Mucosa of rectum (tissue), 2 donors: ENCODE data around the gene ZSCAN30.
A peak's percentile ranks its signal among the peaks of the same experiment; 100 is the strongest.

Source experiments
- H3K27ac ChIP-seq, 2 donors: one replicate each; pipeline ENCODE4 v1.7.0; 2013; ENCODE audit warnings: inconsistent platforms in 2 of 2, low read depth in 2 of 2, low read length in 2 of 2
- H3K27me3 ChIP-seq, 2 donors: one replicate each; pipeline ENCODE4 v1.7.0; 2013; ENCODE audit warnings: low read length in 2 of 2; ENCODE audit not compliant: control insufficient read depth in 2 of 2, insufficient read depth in 2 of 2
- H3K36me3 ChIP-seq, 2 donors: one replicate each; pipeline ENCODE4 v1.7.0; 2013; ENCODE audit warnings: low read length in 2 of 2; ENCODE audit not compliant: control insufficient read depth in 2 of 2, insufficient read depth in 2 of 2
- H3K4me1 ChIP-seq, 2 donors: one replicate each; pipeline ENCODE4 v1.7.0; 2013; ENCODE audit warnings: low read length in 2 of 2, mild to moderate bottlenecking in 1 of 2; ENCODE audit not compliant: control insufficient read depth in 2 of 2, insufficient read depth in 2 of 2
- H3K4me3 ChIP-seq, 2 donors: one replicate each; pipeline ENCODE4 v1.7.0; 2013; ENCODE audit warnings: low read length in 2 of 2
- H3K9ac ChIP-seq, 2 donors: one replicate each; pipeline ENCODE4 v1.7.0; 2013; ENCODE audit warnings: low read length in 2 of 2, low read depth in 1 of 2, mild to moderate bottlenecking in 1 of 2
- H3K9me3 ChIP-seq, 2 donors: one replicate each; pipeline ENCODE4 v1.7.0; 2013; ENCODE audit warnings: low read length in 2 of 2; ENCODE audit not compliant: control insufficient read depth in 2 of 2
- donor health status: healthy.
- donor health status: Normal muscosa, but diverticular disease.

The ZSCAN30 gene

GRCh38 chr18:35290094-35290735 is at the start of gene ZSCAN30:
ZSCAN30 (minus strand) TSS chr18:35290229; CDS start chr18:35264352, 25,877 bp downstream.
- peak within 1 kb of the TSS; percentile 82 to 98 for H3K4me3 ChIP-seq

GRCh38 chr18:35337286-35337685 is 47.3 kb upstream of the ZSCAN30 start:
- H3K9me3 ChIP-seq = no peaks in the 10 kb centered on the region
- no peaks in the 10 kb centered on the region for H3K4me1 ChIP-seq
- peaks cover 72 to 84% of the 10 kb centered on the region in 2 donors for H3K36me3 ChIP-seq
- H3K4me3 ChIP-seq = no peak overlapping the region
- H3K27ac ChIP-seq = no peak overlapping the region
- no peaks in the 10 kb centered on the region for H3K27me3 ChIP-seq
- H3K9ac ChIP-seq = no peak overlapping the region

More at GRCh38 chr18:35290094-35290735, at the start of gene ZSCAN30:
- Histone ChIP-seq H3K36me3 (peaks cover 0 to 14% of the 10 kb centered on the region in 2 donors), H3K27me3 (no peaks in the 10 kb centered on the region), H3K9ac (peak within 1 kb of the TSS; percentile 85 to 86), H3K27ac (peak within 1 kb of the TSS; percentile 74 to 86), H3K4me1 (peaks cover 7 to 11% of the 10 kb centered on the region in 2 donors), H3K9me3 (no peaks in the 10 kb centered on the region)

DNA sequence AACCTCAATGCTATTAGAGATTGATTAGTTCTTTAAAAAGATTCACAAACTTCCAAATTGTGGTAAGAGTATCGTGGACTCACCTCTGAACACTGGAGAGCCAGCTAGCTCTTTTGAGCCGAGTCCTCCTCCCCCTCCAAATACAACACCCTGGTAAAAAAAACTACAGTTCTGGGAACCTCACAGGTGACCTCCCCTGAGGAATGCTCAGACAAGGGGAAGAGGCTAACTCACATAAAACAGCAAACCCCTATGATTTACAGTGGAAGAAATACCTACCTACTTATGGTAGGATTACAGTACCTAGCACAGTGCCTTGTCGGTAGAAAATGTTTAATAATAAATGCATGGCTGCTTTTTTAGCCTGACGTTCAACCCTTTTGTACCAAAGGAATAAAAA is 45.8 kb upstream of the ZSCAN30 start:
- H3K4me3 ChIP-seq = no peak overlapping the region
- H3K4me1 ChIP-seq = no peaks in the 10 kb centered on the region
- H3K9ac ChIP-seq = no peak overlapping the region
- H3K27me3 ChIP-seq = no peaks in the 10 kb centered on the region
- H3K9me3 ChIP-seq = no peaks in the 10 kb centered on the region
- H3K27ac ChIP-seq = no peak overlapping the region
- H3K36me3 ChIP-seq = peaks cover 77 to 83% of the 10 kb centered on the region in 2 donors

DNA sequence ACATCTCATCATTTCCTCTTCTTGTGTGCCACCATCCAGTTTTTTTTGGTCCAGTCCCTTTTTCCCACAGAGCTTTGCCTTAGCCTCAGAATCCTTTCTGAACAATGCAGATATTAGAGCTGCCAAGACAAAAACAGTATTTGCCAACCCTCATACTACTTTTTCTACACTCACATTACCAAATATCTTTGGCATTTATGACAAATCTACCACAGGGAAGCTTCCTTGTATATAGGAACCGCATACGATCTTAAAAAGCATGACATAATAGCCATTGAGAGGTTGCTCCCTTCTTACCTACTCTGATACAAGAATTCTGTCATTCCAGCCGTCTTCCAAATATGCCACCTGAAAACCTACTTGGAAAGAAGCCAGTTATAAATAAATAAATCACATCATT is 44.8 kb upstream of the ZSCAN30 start:
- Histone ChIP-seq H3K27me3 (no peaks in the 10 kb centered on the region), H3K9ac (no peak overlapping the region), H3K4me1 (no peaks in the 10 kb centered on the region), H3K27ac (no peak overlapping the region), H3K9me3 (no peaks in the 10 kb centered on the region), H3K36me3 (peaks cover 70 to 74% of the 10 kb centered on the region in 2 donors), H3K4me3 (no peak overlapping the region)

DNA sequence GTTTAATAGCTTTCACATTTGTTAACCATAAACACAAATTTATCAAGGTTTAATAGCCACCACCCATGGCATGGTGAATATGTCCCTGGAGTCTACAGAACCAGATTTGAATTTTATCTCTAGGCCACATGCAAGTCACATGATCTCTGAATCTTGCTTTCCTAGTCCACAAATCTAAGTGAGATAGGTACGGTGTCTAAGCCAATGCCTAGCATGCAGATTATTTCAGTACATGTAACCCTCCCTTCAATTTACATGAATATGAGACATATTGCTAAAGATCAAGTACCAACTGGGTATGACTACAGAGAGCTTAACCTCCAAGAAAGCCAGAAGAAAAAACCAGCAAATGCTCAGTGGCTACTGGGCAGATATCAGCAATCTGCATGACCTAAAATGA is 44.2 kb upstream of the ZSCAN30 start:
- no peak overlapping the region for H3K27ac ChIP-seq
- H3K36me3 ChIP-seq = peaks cover 64 to 68% of the 10 kb centered on the region in 2 donors
- H3K27me3 ChIP-seq = no peaks in the 10 kb centered on the region

DNA sequence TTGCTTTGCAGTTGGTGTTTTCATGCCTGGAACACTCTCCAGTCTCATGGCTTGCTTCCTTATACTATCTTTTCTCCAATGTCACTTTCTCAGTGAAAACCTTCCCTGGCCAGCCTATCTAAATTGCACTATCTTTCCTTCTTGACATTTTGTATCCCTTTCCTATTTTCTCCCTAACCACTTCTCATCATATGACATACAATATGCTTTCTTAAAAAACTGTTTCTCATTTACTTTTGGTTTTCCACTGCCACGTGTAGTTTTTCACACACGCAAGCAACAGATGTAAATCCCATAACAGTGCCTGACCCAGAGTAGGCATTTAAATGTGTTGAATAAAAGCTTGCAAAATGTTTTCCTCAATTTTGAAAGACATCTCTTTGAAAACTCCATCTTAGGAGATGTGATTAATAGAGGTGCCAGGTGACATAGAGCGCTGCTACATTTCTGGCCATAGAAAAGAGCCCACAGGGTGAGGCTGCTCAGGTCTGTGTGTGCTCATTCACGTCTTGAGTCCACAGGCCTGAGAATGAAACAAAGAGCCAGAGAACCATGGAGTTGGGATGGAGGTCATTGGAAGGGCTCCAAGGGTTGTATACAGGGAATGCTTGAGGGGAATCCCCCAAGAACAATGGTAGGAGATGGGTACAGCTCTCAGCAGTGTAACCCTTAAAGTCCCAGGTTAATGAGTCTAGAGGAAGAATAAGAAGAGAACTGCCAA is 41.5 kb upstream of the ZSCAN30 start:
- Histone ChIP-seq H3K4me3 (no peak overlapping the region), H3K9ac (no peak overlapping the region), H3K9me3 (no peaks in the 10 kb centered on the region), H3K36me3 (peaks cover 40 to 41% of the 10 kb centered on the region in 2 donors), H3K27ac (no peak overlapping the region), H3K4me1 (no peaks in the 10 kb centered on the region), H3K27me3 (no peaks in the 10 kb centered on the region)

More for the DNA sequence above, 44.2 kb upstream of the ZSCAN30 start:
- H3K9ac ChIP-seq = no peak overlapping the region
- no peak overlapping the region for H3K4me3 ChIP-seq
- H3K9me3 ChIP-seq = no peaks in the 10 kb centered on the region
- no peaks in the 10 kb centered on the region for H3K4me1 ChIP-seq

- Histone ChIP-seq H3K36me3 (peaks cover 15 to 17% of the 10 kb centered on the region in 2 donors), H3K9me3 (no peaks in the 10 kb centered on the region), H3K27ac (no peak overlapping the region), H3K27me3 (no peaks in the 10 kb centered on the region), H3K4me3 (no peak overlapping the region), H3K9ac (no peak overlapping the region), H3K4me1 (no peaks in the 10 kb centered on the region)
Measured at GRCh38 chr18:35328868-35329267, 38.8 kb upstream of the ZSCAN30 start.

DNA sequence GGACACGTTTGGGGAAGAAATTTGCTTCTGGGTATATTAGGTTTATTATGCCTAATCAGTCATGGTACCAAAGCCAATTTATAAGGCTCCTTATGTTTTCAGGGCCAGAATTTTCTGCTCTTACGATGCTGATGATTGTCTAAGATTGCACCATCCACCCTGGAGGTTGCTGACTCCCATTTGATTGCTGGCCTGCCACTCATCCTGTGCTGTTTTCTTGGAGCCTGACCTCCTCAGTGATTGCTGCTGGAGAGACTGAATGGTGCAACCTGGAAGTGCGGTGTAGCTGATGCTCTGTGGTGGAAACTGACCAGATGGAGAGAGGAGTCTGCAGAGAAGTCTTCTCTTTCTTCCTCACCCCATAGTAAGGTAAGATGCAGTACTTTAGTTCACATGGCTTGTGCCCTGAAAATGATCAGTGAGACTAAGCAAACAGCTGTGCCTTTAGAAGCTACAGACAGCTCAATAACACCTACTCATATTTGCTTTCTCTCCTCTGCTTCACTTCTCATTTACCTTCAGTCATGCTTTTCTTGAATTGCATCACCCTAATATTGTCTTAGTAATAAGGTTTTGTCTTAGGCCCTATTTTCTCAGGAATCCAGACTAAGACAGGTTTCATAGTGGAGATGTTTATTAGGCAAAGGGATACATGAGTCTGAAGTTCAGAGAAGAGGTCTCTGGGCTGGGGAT is 36.8 kb upstream of the ZSCAN30 start:
- Histone ChIP-seq H3K4me3 (no peak overlapping the region), H3K9ac (no peak overlapping the region), H3K27ac (no peak overlapping the region), H3K9me3 (no peaks in the 10 kb centered on the region), H3K27me3 (no peaks in the 10 kb centered on the region), H3K4me1 (no peaks in the 10 kb centered on the region), H3K36me3 (peaks cover 2% of the 10 kb centered on the region in 2 donors)

DNA sequence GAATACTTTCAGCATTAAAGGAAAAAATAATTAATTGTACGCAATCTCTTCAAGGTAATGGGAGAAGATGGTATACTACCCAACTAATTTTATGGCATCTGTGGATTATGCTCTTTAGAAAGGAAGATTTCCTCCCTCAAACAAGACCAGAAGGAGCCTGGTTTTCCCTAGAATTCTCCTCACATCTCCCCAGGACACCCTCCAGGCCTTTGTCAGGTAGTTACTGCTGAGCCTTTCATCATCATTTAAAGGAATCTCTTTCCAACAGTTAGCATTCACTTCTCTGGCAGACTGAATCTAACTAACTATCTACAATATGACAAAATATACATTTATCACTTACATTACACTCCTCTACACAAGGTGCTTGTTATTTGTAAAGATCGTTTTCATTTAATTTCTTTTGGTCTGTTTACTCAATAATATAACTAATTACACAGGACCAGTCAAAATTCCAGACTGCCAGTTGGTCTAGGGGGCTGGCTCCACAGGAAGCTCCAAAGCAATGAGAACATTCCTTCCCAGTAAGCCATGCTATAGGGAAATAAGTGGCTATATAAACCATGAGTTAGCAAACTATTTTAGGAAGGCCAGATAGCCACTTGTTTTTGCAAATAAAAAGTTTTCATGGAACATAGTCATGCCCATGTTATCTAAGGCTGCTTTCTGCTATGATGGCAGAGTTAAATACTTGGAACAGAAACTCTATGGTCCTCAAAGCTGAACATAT is 35.1 kb upstream of the ZSCAN30 start:
- Histone ChIP-seq H3K9ac (no peak overlapping the region), H3K36me3 (no peaks in the 10 kb centered on the region), H3K4me3 (no peak overlapping the region), H3K9me3 (no peaks in the 10 kb centered on the region), H3K4me1 (no peaks in the 10 kb centered on the region), H3K27ac (no peak overlapping the region), H3K27me3 (no peaks in the 10 kb centered on the region)
